ENCODE measurements around the gene GNAQ.
A peak's percentile ranks its signal among the peaks of the same experiment; 100 is the strongest.

Gene GNAQ

GRCh38 chr9:77714077-77714549, 317.5 kb downstream of the GNAQ start:
- no peaks in the 10 kb centered on the region for H3K9me3 ChIP-seq
- intact Hi-C loops (cut with DNase I; ENCODE audit: low total_unique reads): no loop called here
- DNase-seq: no peak
- peaks cover 0 to 60% (median 9%) of the 10 kb centered on the region in 4 donors for H3K4me1 ChIP-seq
- H3K27ac ChIP-seq: peak overlapping the region in 1 of 2 donors; percentile 35
- no peaks in the 10 kb centered on the region for H3K36me3 ChIP-seq
- H3K27me3 ChIP-seq: no peaks in the 10 kb centered on the region
- no peak for TF ChIP-seq CTCF (IDR thresholded peaks at IDR 0.05)
- no peak overlapping the region for H3K4me3 ChIP-seq

- intact Hi-C loops (cut with DNase I; ENCODE audit: low total_unique reads): no loop called here
- peaks cover 0 to 63% (median 6%) of the 10 kb centered on the region in 4 donors for H3K4me1 ChIP-seq
- no peak for DNase-seq
- TF ChIP-seq CTCF (IDR thresholded peaks at IDR 0.05): no peak
- H3K9me3 ChIP-seq: no peaks in the 10 kb centered on the region
- H3K4me3 ChIP-seq: no peak overlapping the region
- no peaks in the 10 kb centered on the region for H3K27me3 ChIP-seq
- H3K27ac ChIP-seq: no peak overlapping the region
- no peaks in the 10 kb centered on the region for H3K36me3 ChIP-seq
Measured at GRCh38 chr9:77712533-77713130, 319.0 kb downstream of the GNAQ start.

- Histone ChIP-seq H3K4me3 (no peak overlapping the region), H3K4me1 (peaks cover 0 to 60% (median 6%) of the 10 kb centered on the region in 4 donors), H3K27me3 (no peaks in the 10 kb centered on the region), H3K9me3 (no peaks in the 10 kb centered on the region), H3K27ac (no peak overlapping the region), H3K36me3 (no peaks in the 10 kb centered on the region)
- TF ChIP-seq CTCF (IDR thresholded peaks at IDR 0.05): no peak
- DNase-seq: no peak
- intact Hi-C loops (cut with DNase I; ENCODE audit: low total_unique reads): no loop called here
Measured at GRCh38 chr9:77710965-77711648, 320.5 kb downstream of the GNAQ start.

GRCh38 chr9:77710316-77710715, 321.3 kb downstream of the GNAQ start:
- intact Hi-C loops (cut with DNase I; ENCODE audit: low total_unique reads): no loop called here
- Histone ChIP-seq H3K4me1 (peaks cover 0 to 60% (median 6%) of the 10 kb centered on the region in 4 donors), H3K4me3 (no peak overlapping the region), H3K27me3 (no peaks in the 10 kb centered on the region), H3K9me3 (no peaks in the 10 kb centered on the region), H3K27ac (no peak overlapping the region), H3K36me3 (no peaks in the 10 kb centered on the region)
- no peak for DNase-seq
- TF ChIP-seq CTCF (IDR thresholded peaks at IDR 0.05): no peak

- DNase-seq: no peak
- Histone ChIP-seq H3K36me3 (no peaks in the 10 kb centered on the region), H3K27me3 (no peaks in the 10 kb centered on the region), H3K27ac (peak overlapping the region; percentile 4 to 36), H3K4me1 (peaks cover 0 to 40% (median 3%) of the 10 kb centered on the region in 4 donors), H3K9me3 (no peaks in the 10 kb centered on the region), H3K4me3 (no peak overlapping the region)
- no peak for TF ChIP-seq CTCF (IDR thresholded peaks at IDR 0.05)
- intact Hi-C loops (cut with DNase I; ENCODE audit: low total_unique reads): no loop called here
Measured at GRCh38 chr9:77708064-77708815, 323.4 kb downstream of the GNAQ start.

Data from tibial artery (tissue), 4 donors.